Lung (tissue), 12 donors: ENCODE results near the gene LONP2. TPM values are rescaled to one million over a fixed set of nuclear protein-coding genes. Genes with fewer than 3 reads are reported as not detected.

Experiments used
- ATAC-seq: fragments of 200-7000 bp; cut with Tn5 transposase; one replicate; pipeline ENCODE4 v1.9.1; 2020; ENCODE audit warnings: moderate number of reproducible peaks; ENCODE audit not compliant: insufficient read depth, low FRiP score
- DNase-seq, 3 donors: peaks; one replicate each; pipeline ENCODE4 v3.0.0-alpha.2; 2013 to 2017
- H3K27ac ChIP-seq, 2 donors: one replicate each; pipeline ENCODE4 v1.5.1; 2013; ENCODE audit warnings: mild to moderate bottlenecking in 2 of 2, moderate library complexity in 2 of 2, control low read depth in 1 of 2, inconsistent platforms in 1 of 2, low read depth in 1 of 2, low read length in 1 of 2
- H3K27me3 ChIP-seq, 3 donors: one replicate each; pipeline ENCODE4 v1.5.1; 2013; ENCODE audit warnings: low read length in 2 of 3; ENCODE audit not compliant: control insufficient read depth in 3 of 3, insufficient read depth in 3 of 3
- H3K36me3 ChIP-seq, 4 donors: one replicate each; pipeline ENCODE4 v1.5.1; 2013; ENCODE audit warnings: low read length in 4 of 4, mild to moderate bottlenecking in 1 of 4, moderate library complexity in 1 of 4; ENCODE audit not compliant: control insufficient read depth in 4 of 4, insufficient read depth in 4 of 4
- H3K4me1 ChIP-seq, 5 donors: one replicate each; pipeline ENCODE4 v1.5.1; 2013; ENCODE audit warnings: low read length in 5 of 5, mild to moderate bottlenecking in 2 of 5, moderate library complexity in 1 of 5; ENCODE audit not compliant: control insufficient read depth in 5 of 5, insufficient read depth in 5 of 5
- H3K4me3 ChIP-seq: one replicate; pipeline ENCODE4 v1.5.1; 2013; ENCODE audit warnings: mild to moderate bottlenecking, control low read depth, moderate library complexity
- H3K9ac ChIP-seq, 2 donors: one replicate each; pipeline ENCODE4 v1.5.1; 2013; ENCODE audit warnings: low read length in 2 of 2, control low read depth in 1 of 2; ENCODE audit not compliant: insufficient read depth in 1 of 2
- H3K9me3 ChIP-seq, 4 donors: one replicate each; pipeline ENCODE4 v1.5.1; 2013; ENCODE audit warnings: low read length in 3 of 4, mild to moderate bottlenecking in 1 of 4, moderate library complexity in 1 of 4; ENCODE audit not compliant: control insufficient read depth in 4 of 4, insufficient read depth in 3 of 4
- CTCF ChIP-seq: IDR thresholded peaks from 2 replicates; pipeline ENCODE4 v1.5.1; 2012; ENCODE audit warnings: mild to moderate bottlenecking; ENCODE audit errors: control extremely low read depth, extremely low read depth
- WGBS, 2 donors: extraction: QIAGEN DNeasy Blood & Tissue Kit; methylation state at CpG; one replicate each; pipeline ENCODE4 v1.1.7; 2013; 5-methylcytosine and 5-hydroxymethylcytosine counted together
- polyA plus RNA-seq, 2 donors: library from polyadenylated mRNA; stranded (reverse); fragments of 200-250 nt; gene quantifications; one replicate each; pipeline ENCODE4 v1.2.1, GENCODE V29; 2013
- total RNA-seq, 2 donors: library from RNA; depleted of rRNA in 1 of 2; stranded (reverse); fragments of >200 nt in 1 of 2; gene quantifications; one replicate each; pipeline ENCODE4 v1.2.1, GENCODE V29; 2014 to 2021
- donor health status: control.
- donor health status: control.
- donor health status: Bipolar disorder and iron deficiency.
- donor health status: healthy.
- donor health status: DM: yes; HTN: yes; CAD: no.

Gene LONP2
- total and polyA plus RNA-seq, 4 donors, result 20.7 to 81.5 (median 46.1) TPM

GRCh38 chr16:48405907-48406306, 161.8 kb downstream of the LONP2 start:
- Histone ChIP-seq H3K27me3 (no peaks in the 10 kb centered on the region), H3K9me3 (no peaks in the 10 kb centered on the region), H3K9ac (no peak overlapping the region), H3K4me1 (peaks cover 0 to 10% (median 0%) of the 10 kb centered on the region in 5 donors), H3K36me3 (no peaks in the 10 kb centered on the region), H3K27ac (no peak overlapping the region), H3K4me3 (no peak overlapping the region)
- ATAC-seq (no peak), DNase-seq (no peak)
- WGBS, 2 donors, result 91 to 92% methylated on average over 4 of the region's 4 CpGs
- no peak for TF ChIP-seq CTCF

Other genes with a start within 250 kb of the LONP2 start
- gene ABCC12, start 88.3 kb upstream of the LONP2 start, total RNA-seq, result not detected
- gene ABCC12, start 88.3 kb upstream of the LONP2 start, polyA plus RNA-seq, result not detected
- 1 to 10 TPM in 1 of 2 donors, under 1 TPM in 1; 0.40 to 1.3 TPM for gene ABCC11, start 3.2 kb downstream of the LONP2 start, total RNA-seq
- under 1 TPM; 0.08 to 0.10 TPM for gene ABCC11, start 3.2 kb downstream of the LONP2 start, polyA plus RNA-seq
- 10 to 100 TPM; 22.3 to 53.2 TPM for gene SIAH1, start 141.1 kb downstream of the LONP2 start, total RNA-seq
- 10 to 100 TPM; 15.6 to 16.0 TPM for gene SIAH1, start 141.1 kb downstream of the LONP2 start, polyA plus RNA-seq